IPS-11a (cell line): Measurements from ENCODE around the gene C2orf92.

Source experiments
- H3K4me3 ChIP-seq: one replicate; pipeline ENCODE4 v1.5.1; 2013; ENCODE audit warnings: low read depth, low read length, control low read depth

C2orf92 gene

DNA sequence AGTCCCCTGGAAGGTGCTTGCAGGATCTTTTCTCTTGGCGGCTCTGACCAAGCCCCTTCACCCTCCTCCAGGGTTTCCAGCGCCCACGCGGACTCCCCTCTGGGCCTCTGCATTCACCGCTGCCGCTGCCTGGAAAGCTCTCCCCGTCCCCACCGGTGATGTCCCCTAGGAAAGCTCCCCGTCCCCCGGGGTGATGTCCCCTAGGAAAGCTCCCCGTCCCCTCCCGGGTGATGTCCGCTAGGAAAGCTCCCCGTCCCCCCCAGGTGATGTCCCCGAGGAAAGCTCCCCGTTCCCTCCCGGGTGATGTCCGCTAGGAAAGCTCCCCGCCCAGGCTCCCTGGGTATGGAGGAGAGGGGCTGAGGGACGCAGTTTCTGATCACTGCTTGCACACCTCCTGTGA, 71.7 kb downstream of the C2orf92 start:
- H3K4me3 ChIP-seq, result no peak overlapping the region

DNA sequence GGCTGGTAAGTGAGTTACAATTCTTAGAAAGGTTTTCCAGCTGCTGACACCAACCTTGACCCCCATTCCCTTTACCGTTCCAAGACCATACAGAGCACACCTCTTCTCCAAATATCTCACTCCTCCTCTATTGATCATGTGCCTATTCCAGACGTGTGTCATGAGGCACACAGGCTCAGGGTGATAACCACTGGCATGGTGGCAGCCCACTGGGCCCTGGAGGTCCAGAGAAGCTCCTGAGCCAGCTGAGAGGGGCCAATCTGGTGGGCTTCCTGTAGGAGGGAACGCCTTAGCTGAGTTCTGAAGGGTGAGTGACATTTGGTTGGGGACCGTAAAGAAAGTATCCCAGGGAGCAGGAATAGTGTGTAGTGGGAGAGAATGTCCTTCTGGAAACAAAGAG, 72.2 kb downstream of the C2orf92 start:
- H3K4me3 ChIP-seq, result no peak overlapping the region

DNA sequence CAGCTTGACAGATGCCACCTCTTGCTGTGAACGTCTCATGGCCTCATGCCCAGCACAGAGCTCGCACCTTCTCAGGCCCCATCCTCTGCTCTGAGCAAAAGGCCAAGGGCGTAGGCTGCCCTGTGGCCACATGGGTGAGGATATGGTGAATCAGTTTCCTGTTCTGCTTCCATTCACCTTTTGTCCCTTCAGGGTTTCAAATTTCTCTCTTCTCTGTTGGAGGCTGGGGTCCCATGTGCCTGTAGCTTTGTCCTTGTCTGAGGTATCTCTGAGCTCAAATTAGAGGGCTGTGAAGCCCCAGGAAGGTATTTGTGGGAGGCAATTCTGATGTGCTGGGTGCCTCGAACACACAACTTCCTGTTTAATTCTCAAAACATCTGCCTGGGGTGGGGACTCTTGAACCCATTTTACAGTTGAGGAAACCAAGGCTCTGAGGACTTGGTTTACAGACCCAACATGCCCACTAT, 72.9 kb downstream of the C2orf92 start:
- no peak overlapping the region for H3K4me3 ChIP-seq

DNA sequence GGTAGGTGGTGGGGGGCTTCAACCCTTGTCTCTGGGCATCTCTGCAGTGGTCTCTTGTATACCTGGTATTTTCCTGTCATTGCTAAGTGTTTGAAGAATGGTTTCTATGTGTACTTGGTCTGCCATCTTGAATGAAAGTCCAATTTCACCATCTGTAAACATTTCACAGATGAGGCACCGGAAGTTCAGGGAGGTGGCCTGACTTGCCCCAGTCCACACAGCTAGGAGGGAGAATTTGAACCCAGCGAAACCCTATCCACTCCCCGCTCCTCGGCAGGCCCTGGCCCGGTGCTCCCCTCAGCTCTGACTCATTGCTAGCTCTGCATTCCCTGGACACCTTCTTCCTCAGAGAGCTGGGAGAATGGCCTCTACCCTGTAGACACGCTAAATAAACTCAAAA, 74.4 kb downstream of the C2orf92 start:
- H3K4me3 ChIP-seq, result no peak overlapping the region

DNA sequence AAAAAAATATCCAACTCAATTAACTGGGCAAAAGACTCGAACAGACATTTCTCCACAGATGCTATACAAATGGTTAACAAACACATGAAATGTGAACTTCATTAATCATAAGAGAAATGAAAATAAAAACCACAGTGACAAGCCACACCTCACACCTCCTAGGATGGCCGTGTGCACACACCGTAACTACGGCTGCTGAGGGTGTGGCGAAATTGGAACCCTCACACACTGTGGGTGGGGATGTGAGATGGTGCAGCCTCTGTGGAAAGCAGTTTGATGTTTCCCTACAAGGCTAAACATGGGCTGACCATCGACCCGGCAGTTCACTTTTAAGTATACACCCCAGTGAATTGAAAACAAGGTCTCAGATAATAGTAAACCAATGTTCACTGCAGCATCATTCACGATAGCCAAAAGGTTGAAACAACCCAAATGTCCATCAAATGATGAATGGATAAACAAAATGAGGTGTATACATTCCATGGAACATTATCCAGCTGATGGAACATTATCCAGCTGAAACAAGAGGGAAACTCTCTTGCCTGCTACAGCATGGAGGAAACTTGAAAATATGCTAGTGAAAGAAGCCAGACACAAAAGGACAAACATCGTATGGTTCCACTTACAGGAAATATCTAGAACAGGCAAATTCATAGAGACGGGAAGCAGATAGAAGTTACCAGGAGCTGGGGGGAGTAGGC, 76.1 kb downstream of the C2orf92 start:
- no peak overlapping the region for H3K4me3 ChIP-seq

DNA sequence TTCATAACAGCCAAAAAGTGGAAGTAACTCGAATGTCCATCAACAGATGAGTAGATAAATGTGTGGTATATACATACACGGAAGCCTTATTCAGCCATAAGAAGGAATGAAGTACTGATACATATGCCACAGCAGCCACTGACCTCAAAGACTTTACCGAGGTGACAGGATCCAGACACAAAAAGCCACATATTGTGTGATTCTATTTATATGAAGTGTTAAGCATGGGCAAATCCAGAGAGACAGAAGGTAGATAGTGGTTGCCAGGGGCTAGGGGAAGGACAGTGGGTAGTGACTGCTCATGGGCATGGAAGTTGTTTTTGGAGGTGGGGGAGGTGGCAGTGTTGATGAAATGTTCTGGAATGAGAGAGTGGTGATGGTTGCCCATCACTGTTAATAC, 77.8 kb downstream of the C2orf92 start:
- H3K4me3 ChIP-seq, result no peak overlapping the region

DNA sequence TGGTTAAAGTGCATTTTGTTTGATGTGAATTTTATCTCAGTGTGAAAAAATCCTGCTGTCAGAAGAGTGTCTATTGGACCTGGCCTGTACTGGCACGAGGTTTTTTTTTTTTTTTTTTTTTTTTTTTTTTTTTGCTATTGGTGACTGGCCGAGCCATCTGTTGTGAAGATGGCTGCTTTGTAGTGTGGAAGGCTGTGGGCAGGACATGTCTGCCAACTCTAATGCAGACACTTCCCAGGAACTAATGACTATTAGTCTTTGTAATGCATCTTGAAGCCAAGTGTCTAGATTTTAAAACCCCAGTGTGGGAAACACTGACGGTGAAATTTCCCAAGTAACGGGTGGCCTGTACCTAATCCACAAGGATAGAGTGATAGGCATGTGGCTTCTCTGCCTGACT, 78.2 kb downstream of the C2orf92 start:
- H3K4me3 ChIP-seq, result no peak overlapping the region

DNA sequence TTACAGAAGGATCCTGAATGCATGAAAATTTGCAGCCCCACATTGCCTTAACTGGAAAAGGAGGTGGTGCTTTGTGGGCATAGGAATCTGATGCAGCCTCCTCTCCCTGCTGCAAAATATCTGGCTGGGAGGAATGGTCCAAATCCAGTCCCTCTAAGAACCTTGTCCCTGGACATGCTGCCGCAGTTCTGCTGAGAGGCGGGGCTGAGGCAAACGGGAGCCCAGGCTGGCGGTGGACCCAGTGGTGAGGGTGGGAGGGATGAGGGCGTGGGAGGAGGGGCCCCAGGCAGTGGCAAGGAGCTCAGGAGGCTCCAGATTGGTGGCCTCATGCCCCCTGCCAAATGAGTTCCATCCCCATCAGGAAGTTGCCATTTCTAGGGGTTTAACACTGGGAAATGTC, 80.1 kb downstream of the C2orf92 start:
- no peak overlapping the region for H3K4me3 ChIP-seq

DNA sequence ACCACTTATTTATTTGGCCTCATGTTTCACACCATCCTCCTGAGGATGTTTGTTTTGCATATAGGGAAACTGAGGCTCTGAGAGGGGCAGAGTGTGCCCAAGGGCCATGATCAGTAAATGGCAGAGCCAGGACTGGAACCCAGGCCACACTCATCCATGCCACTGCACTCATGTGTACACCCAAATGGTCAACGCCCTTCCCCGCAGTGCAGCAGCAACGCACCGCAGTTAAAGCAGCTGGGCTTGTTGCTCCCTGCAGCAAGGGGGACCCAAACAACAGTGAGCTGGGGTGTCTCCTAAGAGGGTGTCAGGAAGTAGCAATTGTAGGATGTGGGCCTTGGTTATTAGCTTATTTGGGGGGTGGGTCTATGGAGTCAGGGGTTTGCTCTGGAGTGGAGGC, 80.5 kb downstream of the C2orf92 start:
- no peak overlapping the region for H3K4me3 ChIP-seq

DNA sequence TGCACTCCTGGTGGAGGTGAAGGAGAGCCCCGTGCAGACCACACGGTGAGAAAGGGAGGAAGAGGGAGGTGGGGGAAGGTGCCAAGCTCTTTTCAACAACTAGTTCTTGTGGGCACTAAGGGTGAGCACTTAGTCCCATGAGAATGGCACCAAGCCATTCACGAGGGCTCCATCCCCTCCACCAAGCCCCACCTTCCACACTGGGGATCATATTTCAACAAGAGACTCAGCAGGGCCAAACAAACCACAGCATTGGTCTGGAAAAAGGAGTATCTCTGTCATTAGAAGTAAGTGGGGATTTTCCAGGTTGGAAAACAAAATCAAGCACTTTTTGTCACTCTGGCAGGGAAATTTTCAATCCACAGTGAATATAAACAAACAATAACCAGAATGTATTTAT, 82.2 kb downstream of the C2orf92 start:
- no peak overlapping the region for H3K4me3 ChIP-seq
